Cerebellar cortex (tissue), 1 donor: ENCODE results near the gene KIAA1671.
A peak's percentile ranks its signal among the peaks of the same experiment; 100 is the strongest.

Experiments used
- DNase-seq: peaks from one replicate; pipeline ENCODE4 v3.0.0-alpha.2; 2015; ENCODE audit warnings: low spot score

Gene KIAA1671

DNA sequence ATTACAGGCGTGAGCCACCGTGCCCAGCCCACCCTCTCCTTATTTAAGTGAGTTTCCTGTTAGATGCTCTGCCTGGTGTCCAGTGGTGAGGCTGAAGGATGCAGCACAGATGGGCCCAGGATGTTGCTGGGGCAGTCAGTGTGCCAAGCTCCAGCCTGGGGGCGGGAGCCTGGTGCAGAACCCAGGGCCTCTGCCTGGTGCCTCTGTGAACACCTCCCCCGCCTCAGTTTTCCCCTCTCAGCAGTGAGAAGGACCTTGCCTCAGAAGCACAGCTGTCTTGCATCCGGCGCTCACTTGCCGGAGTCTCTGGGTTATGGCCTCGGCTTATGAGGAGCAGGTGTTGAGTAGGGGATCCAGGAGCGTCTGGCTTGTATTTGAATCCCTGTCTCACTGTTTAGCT is 116.2 kb downstream of the KIAA1671 start:
- DNase-seq: no peak

DNA sequence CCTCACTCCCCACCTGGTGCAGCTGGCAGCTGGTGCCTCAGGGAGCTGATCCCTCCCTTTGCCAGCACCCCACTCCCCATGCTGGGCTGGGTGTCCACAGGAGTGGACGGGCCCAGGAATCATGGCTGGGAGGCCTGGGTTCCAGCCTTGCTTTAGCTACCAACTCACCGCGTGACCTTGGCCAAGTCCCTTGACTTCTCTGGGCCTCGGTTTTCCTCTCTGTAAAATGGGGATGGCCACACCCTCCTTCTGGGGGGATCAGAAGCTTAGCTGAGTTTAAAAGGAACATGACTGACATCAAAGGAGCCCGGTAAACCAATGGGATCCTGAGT is 116.9 kb downstream of the KIAA1671 start:
- DNase-seq: no peak

GRCh38 chr22:25069758-25070481 is 117.4 kb downstream of the KIAA1671 start:
- DNase-seq: no peak

GRCh38 chr22:25070956-25071355 is 118.4 kb downstream of the KIAA1671 start:
- no peak for DNase-seq

DNA sequence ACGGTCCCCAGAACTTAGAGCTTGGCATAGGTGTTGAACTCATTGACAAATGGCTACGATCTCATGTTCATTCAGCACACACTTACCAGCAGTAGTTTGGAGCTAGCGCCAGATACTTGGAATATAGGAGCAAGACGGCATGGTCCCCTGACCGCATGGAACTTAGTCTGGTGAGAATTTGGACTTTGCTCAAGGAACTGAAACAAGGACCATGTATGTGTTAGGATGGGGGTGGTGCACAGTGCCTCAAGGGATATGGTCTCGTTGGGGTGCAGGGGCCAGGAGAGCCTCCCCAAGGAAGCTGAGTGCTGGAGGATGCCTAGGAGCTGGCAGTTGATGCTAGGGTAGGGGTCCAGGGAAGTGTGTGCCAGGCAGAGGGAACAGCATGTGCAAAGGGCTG is 119.2 kb downstream of the KIAA1671 start:
- DNase-seq: no peak

- no peak for DNase-seq
Observed at GRCh38 chr22:25072406-25072805, 119.9 kb downstream of the KIAA1671 start.

DNA sequence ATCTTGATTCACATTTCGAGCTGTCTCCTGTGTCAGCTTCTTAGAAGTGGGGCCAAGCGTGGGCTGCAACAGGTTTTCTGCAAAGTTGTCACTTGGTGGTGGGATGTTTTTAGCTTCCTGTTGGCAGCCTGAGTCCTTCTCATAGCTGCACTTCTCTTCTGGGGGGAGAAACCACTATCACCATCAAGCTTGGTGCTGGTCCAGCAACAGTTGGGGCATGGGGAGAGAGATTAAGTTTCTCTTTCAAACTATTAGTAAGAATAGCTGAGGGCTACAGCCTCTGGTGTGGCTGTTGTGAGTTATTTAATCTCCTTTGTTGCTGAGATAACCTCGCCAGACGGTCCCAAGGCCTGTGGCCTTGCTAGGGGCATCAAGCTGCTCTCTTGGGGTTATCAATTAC is 123.8 kb downstream of the KIAA1671 start:
- no peak for DNase-seq

DNA sequence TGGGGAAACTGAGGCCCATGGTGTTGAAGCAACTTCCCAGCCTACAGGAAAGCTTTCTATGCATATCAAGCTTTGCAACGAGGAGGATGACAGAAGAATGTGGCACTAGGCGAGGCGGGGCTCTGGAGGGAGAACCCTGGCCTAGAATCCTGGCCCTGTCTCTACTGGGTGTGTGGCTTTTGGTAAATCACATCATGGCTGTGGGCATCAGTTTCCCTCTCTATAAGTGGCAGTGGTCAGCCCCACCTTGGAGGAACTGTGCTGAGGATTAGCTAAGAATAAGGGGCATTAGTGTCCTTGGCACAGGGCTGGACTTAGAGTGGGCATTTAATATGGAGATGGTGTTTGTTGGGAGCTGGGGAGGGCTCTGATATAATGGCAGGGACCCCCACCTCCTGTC is 124.5 kb downstream of the KIAA1671 start:
- no peak for DNase-seq

GRCh38 chr22:25077964-25078363 is 125.4 kb downstream of the KIAA1671 start:
- no peak for DNase-seq

DNA sequence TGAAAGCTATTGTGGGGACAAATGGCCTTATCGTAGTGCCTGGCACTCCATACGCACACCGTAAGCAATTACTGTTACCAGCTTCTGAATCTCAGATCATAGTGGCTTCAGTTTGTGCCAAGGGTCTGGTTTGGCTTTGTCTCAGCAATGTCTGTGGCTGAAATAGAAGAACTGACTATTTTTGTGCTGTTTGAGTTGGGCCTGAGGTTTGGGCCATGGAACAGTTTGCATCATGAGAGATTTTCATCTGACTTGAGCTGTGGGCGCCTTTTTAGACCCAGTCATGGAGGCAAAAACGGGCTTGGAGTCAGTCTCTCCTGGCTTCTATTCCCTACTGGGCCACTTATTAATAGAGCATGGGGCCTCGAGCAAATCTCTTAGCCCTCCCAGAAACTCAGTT is 126.1 kb downstream of the KIAA1671 start:
- no peak for DNase-seq

DNA sequence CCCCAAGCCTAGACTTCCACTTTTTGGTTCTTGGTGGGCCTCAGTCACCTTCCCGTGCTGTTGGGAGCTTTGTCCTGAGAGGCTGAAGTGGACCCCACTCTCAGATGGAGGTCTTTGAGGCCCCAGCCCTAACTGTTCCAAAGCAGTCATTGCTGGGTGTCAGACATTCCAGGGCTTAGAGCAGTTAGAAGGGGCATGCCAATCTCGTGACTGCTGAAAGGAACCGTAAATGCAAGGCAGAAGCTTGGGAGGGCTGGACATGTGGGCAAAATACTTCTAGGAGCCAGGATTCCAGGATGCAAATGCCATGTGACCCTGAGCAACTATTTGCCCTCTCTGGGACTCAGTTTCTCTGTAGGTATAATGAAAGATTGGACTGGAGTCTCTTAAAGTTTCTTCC is 128.3 kb downstream of the KIAA1671 start:
- DNase-seq: no peak

DNA sequence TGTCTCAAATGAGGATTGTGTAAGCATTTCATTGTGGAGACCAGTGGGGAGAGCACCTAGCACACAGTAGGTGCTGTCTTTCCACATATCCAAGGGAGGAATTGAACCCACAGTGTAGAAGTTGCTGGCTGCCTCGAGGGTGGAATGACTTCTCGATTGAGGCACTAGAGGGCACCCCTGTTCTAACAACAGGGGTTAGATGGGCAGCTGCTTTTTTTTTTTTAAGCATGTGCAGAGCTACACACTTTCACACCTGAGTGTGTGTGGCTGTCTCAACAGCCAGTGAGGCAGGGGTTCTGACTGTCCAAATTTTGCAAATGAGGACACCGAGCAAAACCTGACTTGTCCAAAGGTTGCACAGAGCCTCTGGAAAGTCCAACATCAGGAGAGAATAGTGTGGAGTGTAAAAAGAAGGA is 128.9 kb downstream of the KIAA1671 start:
- DNase-seq: peak; percentile 31

GRCh38 chr22:25082096-25082495 is 129.6 kb downstream of the KIAA1671 start:
- no peak for DNase-seq

DNA sequence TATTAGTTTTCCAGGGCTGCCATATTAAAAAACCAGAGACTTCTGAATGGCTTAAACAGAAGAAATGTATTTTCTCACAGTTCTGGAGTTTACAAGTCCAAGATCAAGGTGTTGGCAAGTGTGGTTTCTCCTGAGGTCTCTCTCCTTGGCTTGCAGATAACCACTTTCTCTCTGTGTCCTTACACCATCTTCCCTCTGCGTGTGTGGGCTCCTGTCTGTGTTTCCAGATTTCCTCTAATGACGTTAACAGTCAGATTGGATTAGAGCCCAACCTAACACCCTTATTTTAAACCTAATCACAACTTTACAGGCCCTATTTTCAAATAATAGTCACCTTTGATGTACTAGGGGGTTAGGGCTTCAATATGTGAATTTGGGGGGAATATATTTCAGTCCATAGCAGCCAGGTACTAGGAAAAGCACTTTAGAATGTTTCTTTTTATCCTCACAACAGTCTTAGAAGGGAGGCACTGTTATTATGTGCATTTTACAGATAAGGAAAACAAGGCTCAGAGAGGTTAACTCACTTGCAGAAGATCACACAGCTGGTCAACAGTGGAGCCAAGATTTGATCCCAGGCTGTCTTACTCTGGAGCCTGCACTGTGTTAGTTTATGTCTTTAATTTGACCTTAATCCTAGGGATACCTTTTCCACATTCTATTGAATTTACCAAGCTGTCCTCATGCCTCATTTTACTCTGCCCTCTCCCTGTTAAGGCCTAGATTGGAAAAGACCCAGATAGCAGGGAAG is 130.7 kb downstream of the KIAA1671 start:
- no peak for DNase-seq

GRCh38 chr22:25083807-25084200 is 131.3 kb downstream of the KIAA1671 start:
- no peak for DNase-seq

DNA sequence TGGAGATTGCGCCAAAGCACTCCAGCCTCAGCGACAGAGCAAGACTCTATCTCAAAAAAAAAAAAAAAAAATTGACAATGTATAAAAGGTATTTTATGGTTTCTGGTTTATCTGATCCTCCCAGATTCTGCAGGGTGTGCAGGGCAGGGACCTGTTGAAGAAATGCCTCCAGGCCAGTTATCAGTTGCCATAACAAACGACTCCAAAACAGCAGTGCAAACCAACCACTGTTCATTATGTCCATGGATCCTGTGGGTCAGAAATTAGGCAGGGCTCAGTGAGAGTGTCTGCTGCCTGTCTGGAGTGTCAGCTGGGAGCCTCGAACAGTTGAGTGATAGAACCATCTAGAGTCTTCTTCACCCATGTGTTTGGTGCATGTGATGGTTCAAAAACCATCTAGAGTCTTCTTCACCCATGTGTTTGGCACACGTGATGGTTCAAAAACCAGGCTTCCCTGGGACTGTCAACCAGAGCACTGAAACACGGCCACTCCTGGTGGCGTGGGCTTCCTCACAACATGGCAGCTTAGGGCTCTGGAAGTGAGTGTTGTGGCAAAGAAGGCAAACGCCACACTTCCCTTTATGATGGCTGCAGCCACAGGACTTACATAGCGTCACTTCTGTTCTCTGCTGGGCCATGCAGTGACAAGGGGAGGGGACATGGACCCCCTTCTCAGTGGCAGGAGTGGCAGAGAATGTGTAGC is 132.0 kb downstream of the KIAA1671 start:
- DNase-seq: no peak

DNA sequence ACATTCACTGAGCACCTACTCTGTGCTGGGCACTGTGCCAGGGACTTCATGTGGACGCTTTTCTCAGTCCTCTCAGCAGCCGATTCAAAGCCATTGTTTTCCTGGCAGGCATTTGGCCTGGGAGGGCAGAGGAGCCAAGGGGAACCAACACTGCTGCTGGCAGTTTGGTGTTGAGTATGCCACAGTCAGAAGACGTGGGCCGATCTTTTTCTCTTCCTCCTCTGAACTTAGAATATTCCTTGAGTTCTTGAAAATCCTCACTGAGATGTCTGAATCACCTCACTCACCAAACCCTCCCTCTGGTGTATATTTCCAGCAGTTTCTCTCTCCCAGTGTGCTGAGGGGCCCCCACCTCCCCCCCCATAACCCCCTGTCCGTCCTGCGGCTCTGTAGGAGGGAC is 132.6 kb downstream of the KIAA1671 start:
- DNase-seq: no peak

DNA sequence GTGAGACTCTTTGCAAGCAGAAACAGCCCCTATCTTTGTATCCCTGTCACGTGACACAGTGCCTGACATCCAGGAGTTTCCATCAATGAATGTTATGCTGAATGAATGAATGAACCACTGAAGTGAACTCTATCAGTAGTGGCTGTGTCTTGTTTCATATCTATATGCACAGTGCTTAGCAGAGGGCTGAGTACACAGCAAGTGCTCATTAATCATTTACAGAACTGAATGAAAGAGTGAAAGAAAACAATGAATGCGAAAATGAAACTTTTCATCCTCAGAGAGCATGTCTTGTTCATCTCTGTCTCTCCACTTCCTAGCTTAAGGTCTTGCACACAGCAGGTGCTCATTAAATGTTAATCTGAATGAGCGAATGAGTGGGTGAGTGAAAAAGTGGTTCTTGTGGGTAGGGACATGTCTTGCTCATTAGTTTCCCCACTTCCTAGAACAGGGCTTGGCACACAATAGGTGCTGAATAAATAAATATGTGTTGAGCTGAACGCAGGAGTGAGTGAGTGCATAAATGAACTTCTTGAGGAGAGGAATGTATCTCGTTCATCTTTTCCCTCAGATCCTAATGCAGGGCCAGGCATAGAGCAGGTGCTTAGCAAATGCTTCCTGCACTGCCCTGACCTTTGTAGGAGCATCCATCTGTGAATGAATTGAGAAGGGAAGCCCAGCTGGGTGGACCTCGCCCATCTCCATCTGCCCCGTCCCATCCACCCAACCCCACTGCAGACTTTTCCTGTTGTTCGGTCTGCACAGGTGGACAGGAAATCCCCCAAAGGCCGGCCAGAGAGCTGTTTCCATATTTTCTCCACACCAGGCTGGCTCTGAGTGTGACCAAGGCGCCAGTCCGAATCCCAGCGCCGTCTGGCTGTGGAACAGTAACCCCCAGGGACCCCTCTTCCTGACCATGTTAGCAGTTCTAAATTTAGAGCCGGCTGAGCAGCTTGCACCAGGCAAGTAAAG is 133.7 kb downstream of the KIAA1671 start:
- no peak for DNase-seq

DNA sequence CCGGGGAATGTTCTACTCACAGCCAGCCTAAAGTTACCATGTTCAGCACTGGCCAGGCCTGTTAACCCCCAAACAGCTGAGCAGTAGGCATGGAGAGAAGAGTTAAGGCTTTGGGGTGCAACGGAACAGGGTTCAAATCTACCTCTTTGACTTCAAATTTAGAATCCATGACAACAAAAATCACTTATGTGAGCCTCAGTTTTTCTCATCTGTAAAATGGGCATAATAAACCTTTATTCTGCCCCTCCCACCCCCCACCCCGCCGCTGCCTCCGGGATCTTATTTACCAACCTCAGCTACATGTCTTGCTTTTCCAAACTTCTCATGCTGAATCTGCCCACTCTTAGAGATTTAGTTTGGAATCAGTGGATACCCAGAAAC is 134.4 kb downstream of the KIAA1671 start:
- no peak for DNase-seq

GRCh38 chr22:25090225-25090890 is 137.8 kb downstream of the KIAA1671 start:
- DNase-seq: no peak

DNA sequence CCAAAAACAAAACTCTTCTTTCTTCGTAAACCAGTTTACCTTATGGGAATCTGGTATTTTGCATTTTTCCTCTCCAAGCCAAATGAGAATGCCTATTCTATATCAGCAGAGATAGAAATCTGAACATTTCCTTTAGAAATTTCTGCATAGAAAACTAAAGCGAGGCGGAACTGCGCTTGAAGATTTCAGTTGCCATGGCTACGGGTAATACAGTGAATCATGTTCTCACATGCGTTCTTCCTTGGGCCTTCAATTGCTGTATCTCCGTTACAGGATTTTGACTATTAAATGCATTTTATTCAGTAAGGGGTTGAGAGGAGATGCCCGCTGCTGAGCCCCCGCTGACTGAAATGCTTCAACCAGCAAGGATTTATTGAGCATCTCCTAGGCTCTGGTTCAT is 138.9 kb downstream of the KIAA1671 start:
- no peak for DNase-seq

GRCh38 chr22:25092119-25092518 is 139.6 kb downstream of the KIAA1671 start:
- DNase-seq: no peak
